Keratinocyte (primary cell): ENCODE results near the gene PGC.

Experiments
- EZH2 ChIP-seq: IDR thresholded peaks from one replicate; pipeline ENCODE4 v1.6.1; 2012; ENCODE audit warnings: inconsistent platforms, mild to moderate bottlenecking, low read length, moderate library complexity
- TF ChIP-seq, protein P1 (sequence below), 3 experiments: IDR thresholded peaks in 1 of 3; conservative IDR thresholded peaks in 1 of 3; optimal IDR thresholded peaks in 1 of 3; 2 replicates in 2 of 3; 3 replicates in 1 of 3; pipeline versions ENCODE3 to v1.5.1; 2011; ENCODE audit warnings: low read length in 3 of 3, mild to moderate bottlenecking in 3 of 3, moderate library complexity in 2 of 3, control low read depth in 1 of 3, inconsistent platforms in 1 of 3; ENCODE audit not compliant: insufficient read depth in 2 of 3; ENCODE audit errors: extremely low read depth in 1 of 3

DNA sequence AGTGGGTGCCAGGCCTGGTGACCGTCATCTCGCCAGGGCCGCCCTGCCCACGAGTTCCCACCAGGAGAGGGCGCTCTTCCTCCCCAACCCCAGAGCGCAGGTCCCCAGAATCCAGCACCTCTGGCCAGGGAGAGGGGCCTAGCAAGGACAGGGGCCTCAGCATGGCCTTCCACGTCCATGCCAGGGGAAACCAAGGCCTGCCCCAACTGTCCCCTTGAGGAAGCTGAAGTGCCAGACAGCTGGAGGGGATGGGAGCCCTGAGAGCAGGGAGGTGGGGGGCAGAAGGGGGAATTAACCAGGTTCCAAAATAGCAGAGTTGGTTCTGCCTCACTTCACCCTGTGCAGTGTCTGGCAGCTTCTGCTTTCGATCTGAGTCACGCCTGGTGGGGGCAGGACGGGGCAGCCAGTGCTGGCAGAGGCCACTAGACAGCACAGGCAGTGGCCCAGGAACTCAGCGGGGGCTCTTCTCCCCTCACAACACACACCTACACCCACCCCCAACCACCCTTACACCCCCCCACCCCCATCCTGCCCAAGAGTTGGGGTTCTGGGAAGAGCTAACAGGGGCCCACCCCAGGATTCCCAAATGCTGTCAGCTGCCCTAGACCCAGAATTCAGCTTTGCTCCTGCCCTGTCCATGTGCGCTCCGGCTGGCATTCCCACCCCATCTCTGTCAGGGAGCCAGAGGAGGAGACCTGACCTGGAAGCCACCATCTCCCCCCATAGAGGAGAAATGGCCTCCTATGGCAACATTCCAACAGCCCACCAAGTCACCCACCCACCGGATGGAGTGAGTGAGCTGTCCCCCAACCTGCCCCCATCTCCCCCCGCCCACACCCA lies 41.0 kb downstream of the PGC start:
- TF ChIP-seq, protein P1, sequence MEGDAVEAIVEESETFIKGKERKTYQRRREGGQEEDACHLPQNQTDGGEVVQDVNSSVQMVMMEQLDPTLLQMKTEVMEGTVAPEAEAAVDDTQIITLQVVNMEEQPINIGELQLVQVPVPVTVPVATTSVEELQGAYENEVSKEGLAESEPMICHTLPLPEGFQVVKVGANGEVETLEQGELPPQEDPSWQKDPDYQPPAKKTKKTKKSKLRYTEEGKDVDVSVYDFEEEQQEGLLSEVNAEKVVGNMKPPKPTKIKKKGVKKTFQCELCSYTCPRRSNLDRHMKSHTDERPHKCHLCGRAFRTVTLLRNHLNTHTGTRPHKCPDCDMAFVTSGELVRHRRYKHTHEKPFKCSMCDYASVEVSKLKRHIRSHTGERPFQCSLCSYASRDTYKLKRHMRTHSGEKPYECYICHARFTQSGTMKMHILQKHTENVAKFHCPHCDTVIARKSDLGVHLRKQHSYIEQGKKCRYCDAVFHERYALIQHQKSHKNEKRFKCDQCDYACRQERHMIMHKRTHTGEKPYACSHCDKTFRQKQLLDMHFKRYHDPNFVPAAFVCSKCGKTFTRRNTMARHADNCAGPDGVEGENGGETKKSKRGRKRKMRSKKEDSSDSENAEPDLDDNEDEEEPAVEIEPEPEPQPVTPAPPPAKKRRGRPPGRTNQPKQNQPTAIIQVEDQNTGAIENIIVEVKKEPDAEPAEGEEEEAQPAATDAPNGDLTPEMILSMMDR (optimal IDR thresholded peaks at IDR 0.05 in 1 of 3, IDR thresholded peaks at IDR 0.05 in 1 of 3, conservative IDR thresholded peaks at IDR 0.05 in 1 of 3; ENCODE audit: extremely low read depth in 1 of 3, insufficient read depth in 2 of 3, low read length in 3 of 3): peak in 2 of 3 experiments; percentile 67 to 88
- TF ChIP-seq EZH2: no peak
